Fibroblast of upper back skin (primary cell): Measurements from ENCODE around the gene ZC3H6.

Source experiments
- DNase-seq: peaks from one replicate; pipeline ENCODE4 v3.0.0-alpha.2; 2013

Gene ZC3H6

GRCh38 chr2:112275311-112275886 lies at the start of gene ZC3H6:
TSS of gene ZC3H6 (plus strand) at chr2:112275597. CDS start at chr2:112275995, 398 bp downstream.
- DNase-seq, result peak; percentile 97

- DNase-seq, result no peak
Observed at GRCh38 chr2:112229348-112229747, 46.0 kb upstream of the ZC3H6 start.

- no peak for DNase-seq
Observed at GRCh38 chr2:112230371-112230770, 45.0 kb upstream of the ZC3H6 start.

DNA sequence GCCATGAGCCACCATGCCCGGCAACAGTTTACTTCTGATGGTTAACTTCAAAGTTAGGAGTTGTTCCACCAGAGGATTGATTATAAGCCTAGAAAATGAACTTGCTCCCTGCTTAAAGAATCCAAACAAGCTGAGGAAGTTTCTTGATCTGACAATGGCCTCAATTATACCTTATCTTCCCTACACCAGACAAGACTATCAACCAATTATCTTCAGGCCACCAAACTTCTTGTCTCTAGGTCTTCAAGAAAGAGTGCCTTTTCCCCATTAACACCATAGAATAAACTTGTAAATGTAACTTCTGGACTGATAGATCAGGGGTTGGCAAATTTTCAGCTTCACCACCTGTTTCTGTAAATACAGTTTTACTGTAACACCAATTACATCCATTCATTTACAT lies 35.5 kb upstream of the ZC3H6 start:
- DNase-seq, result no peak

GRCh38 chr2:112242384-112242783 lies 33.0 kb upstream of the ZC3H6 start:
- DNase-seq, result no peak

DNA sequence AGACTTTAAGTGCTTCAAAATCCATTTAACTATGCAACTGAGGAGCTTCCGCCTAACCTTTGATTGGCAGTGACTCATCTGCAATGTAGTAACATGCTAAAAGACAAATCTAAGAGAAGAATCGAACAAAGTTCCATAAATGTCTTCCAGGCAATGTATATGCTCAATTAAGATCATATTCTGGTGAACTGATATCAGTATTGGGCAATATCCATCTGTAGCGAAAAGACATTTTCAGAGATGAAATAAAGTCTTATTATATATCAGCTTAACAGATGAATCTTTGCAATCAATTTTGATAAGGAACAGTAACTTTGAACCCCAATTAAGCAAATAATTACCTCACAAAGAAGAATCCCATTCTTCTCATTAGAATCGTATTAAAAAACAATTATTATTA lies 32.2 kb upstream of the ZC3H6 start:
- no peak for DNase-seq

- DNase-seq, result no peak
Observed at GRCh38 chr2:112244854-112245253, 30.5 kb upstream of the ZC3H6 start.

GRCh38 chr2:112251271-112251670 lies 24.1 kb upstream of the ZC3H6 start:
- DNase-seq, result no peak

- no peak for DNase-seq
Observed at GRCh38 chr2:112253261-112253815, 22.1 kb upstream of the ZC3H6 start.

DNA sequence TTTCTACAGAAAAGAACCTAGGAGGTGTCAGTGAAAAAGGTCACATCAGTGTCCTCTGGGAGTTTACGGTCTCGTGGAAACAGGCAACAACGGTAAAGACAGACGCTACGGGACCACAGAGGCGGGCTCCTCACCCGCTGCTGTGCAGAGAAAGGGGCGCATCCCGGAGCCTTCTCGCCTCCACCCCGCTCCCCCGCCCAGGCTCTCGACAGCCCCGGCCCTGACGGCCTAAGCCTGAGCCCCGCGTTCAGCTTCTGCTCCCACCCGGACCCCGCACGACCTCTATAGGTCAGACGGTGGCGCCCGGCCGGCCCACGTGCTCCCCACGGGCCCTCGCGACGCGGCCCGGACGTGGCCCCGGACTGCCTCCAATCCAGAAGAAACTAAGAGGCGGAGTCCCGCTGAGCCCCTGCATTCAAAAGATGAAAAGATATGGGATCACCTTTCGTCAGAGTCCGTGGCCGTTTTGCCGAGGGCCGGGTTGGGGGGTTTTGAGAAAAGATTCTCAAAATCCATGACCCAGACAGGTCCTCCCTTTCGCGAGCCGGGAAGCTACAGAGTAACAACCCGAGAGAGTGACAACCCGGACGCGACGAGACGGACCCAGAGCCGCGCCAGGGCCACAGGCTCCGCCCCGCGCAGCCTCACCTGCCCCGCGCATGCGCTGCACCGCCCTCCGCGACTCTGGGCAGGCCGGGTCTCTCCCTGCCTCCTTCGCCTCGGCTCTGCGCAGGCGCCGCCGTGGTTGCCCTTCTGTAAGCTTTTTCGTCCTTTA lies 20.7 kb upstream of the ZC3H6 start, which contains the start of gene ZC3H8:
Gene ZC3H8, minus strand, starts transcription at position 577 of the 775 bp plus-strand sequence. Its CDS starts 61 bp downstream, at position 516.
- peak; percentile 83 for DNase-seq

DNA sequence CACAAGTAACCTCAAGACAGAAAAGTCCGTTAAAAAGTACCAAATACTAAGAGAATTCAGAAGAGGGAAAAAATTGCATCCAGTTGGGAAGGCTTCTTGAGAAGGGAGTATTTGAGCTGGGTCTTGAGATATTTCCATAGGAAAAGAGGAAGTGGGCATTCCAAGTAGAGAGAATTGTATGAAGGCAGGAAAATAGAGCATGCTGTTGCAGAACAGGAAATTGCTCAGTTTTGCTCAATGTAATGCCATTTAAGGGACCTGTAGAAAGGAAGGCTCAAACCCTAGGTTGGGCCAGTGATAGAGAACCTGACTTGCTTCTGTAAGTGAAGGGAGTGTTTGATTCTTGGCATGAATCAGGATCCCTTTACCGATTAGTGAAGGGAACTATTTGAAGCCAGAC lies 19.5 kb upstream of the ZC3H6 start:
- DNase-seq, result no peak

DNA sequence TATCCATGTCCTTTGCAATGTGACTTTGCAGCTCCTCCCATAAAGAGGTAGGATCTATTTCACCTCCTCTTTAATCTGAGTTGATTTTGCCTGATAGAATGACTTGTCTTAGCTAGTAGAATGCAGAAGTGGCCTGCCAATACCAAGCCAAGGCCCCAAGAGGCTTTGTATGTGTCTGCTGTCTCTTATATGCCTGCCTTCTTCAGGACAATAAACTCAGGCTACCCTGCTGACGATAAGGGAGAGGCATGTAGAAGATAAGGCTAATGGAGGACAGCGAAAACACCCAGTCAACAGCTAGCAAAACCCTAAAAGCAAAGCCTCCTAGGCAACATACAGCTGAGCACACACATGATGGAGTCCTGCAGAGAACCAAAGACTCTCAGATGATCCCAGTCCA lies 18.7 kb upstream of the ZC3H6 start:
- DNase-seq, result no peak

- peak; percentile 32 for DNase-seq
Observed at GRCh38 chr2:112257575-112257974, 17.8 kb upstream of the ZC3H6 start.

- peak; percentile 74 for DNase-seq
Observed at GRCh38 chr2:112259509-112260294, 15.7 kb upstream of the ZC3H6 start.

GRCh38 chr2:112260295-112260625 lies 15.1 kb upstream of the ZC3H6 start:
- DNase-seq, result no peak

DNA sequence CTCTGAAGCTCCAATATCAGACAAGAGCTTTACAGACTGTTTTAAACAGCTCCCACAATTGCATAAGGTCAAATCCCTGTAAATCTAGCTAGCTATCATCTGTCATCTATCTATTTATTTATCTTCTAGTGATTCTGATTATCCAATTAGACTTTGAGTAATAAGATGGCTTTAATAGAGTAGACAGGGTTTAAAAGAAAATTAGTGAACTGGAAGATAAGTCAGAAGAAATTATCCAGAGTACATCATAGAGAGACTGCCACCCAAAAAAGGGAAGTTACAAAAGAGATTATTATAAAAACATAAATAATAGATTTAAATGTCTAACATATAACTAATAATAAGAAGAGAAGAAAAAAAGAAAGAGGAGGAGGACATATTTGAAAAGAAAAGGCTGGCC lies 12.5 kb upstream of the ZC3H6 start:
- no peak for DNase-seq

GRCh38 chr2:112268547-112268946 lies 6.8 kb upstream of the ZC3H6 start:
- no peak for DNase-seq

GRCh38 chr2:112272669-112273068 lies 2.7 kb upstream of the ZC3H6 start:
- no peak for DNase-seq

- DNase-seq, result no peak
Observed at GRCh38 chr2:112273349-112273748, 2.0 kb upstream of the ZC3H6 start.

DNA sequence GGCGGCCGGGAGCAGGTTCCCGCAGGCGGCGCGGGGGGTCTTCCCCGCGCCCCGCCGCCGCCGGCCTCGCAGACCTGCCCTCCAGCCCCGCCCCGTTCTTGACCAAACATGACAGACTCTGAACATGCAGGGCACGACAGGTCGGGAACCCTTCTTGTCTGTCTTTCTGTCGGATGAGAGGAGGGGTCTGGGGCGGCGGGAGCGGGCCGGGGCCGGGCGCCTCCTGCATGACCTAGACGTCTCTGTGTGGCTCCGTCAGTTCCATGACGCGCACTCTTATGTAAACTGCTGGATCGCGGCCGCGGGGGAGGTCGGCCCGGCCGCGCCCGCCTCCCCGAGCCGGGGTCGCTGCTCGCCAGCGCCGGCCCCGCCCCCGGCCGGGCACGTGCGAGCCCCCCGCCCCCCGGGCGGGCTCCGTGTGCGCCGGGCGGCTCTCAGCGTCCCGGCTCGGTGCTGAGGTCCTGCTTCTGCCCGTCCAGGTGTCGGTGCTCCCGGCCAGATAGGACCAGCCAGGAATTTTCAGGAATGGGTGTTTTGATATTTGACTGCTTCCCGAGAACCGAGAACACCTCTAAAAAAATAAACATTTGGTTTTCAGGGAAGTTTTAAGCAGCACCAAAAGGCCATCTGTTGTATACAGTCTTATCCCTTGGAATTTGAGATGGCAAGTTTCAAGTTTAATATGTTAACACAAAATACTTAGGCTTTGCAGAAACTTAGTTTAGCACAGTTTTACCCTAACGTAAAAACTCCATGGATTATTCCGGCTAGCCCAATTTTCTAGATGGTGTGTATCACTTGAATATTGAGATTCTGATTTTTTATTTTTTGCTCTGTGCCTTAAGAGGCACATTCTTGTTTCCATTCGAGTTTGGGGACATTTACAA lies 733 bp downstream of the ZC3H6 start:
- DNase-seq, result peak; percentile 85

GRCh38 chr2:112276954-112277353 lies 1.6 kb downstream of the ZC3H6 start:
- peak; percentile 8 for DNase-seq

DNA sequence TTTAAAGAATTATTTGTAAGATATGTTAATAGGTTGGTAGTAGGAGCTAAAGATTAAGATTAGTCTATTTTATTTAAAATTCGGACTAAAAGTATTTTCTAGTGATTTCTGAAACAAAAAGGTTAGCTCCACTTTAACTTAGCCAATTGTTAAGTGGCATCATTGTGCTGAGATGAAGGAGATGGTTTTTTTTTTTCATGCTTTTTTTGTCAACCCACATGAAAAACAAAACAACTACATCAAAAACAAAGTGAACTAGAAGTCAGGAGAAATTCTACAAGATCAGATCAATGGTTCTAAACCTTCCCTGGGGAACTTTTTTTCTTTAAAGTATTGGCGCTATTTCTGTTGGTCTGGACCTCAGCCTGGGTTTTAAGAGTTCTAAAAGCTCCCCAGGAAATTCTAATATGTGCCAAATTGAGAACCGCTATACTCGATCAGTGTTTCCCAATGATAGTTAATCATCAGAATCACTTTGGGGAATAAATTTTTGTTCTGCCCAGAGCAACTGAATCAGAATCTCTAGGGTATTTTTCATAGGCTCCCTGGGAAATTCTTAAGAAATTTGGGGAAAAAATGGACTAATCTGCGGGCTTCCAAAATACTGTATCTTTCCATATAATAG lies 2.3 kb downstream of the ZC3H6 start:
- DNase-seq, result peak; percentile 59
